Neural progenitor cell (in vitro differentiated cells): ENCODE measurements around the gene TTC24.

ENCODE experiments used
- CTCF ChIP-seq: fragments of 200-600 bp; sonication (generic); IDR thresholded peaks from 2 replicates; pipeline ENCODE4 v1.5.1; 2017; ENCODE audit warnings: antibody characterized with exemption, mild to moderate bottlenecking
- EZH2 ChIP-seq: fragments of 200-600 bp; sonication (generic); IDR thresholded peaks from 2 replicates; pipeline ENCODE4 v1.6.1; 2017; ENCODE audit warnings: antibody characterized with exemption, mild to moderate bottlenecking, moderate library complexity

DNA sequence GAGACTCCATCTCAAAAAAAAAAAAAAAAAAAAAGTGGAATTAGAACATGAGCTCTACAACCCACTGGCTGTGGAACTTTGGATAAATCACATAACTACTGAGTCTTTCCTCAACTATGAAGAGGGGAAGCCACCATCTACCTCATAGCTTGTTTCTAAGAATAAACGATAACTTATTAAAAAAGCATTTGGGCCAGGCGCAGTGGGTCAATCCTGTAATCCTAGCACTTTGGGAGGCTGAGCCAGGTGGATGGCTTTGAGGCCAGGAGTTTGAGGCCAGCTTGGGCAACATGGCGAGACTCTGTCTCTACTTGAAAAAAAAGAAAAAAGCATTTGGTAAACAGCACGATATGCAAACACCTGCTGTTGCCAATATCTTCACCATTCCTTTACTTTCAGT is 47.1 kb upstream of the TTC24 start:
- TF ChIP-seq CTCF (no peak), EZH2 (no peak)
